ENCODE data around the gene GNAI3. TPM values are rescaled to one million over a fixed set of nuclear protein-coding genes. Genes with fewer than 3 reads are reported as not detected.

The GNAI3 gene
- polyA plus RNA-seq, 1 donor from 2014 or later = 10.6 TPM

DNA sequence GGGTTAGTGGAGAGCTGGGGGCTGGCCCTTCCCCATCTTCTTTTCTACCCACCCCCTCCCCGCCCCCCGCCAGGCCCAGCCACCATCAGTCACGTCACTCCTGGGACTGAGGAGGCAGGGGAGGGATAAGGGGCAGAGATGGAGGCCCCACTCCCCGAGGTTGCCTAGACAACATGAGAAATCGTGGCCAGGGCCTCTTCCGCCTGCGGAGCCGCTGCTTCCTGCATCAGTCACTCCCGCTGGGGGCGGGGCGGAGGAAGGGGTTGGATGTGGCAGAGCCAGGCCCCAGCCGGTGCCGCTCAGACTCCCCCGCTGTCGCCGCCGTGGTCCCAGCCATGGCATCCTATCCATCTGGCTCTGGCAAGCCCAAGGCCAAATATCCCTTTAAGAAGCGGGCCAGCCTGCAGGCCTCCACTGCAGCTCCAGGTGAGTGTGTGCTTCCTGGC, 72.4 kb downstream of the GNAI3 start:
- Histone ChIP-seq H3K9me3 (ENCODE audit: low read length) (no peaks in the 10 kb centered on the region), H3K9ac (ENCODE audit: low read length) (peak overlapping the region; percentile 86), H3K36me3 (ENCODE audit: insufficient read depth, low read length) (no peaks in the 10 kb centered on the region), H3K27ac (ENCODE audit: low read length) (peak overlapping the region; percentile 94), H3K79me2 (replicated peaks; ENCODE audit: insufficient read depth, low read length) (peaks cover 38% of the 10 kb centered on the region), H3K27me3 (ENCODE audit: insufficient read depth, low read depth, low read length) (no peaks in the 10 kb centered on the region), H2AFZ (ENCODE audit: low read depth, low read length) (peak overlapping the region; percentile 75), H3K4me3 (ENCODE audit: low read length) (peak overlapping the region; percentile 66), H3K4me2 (ENCODE audit: low read length) (peak overlapping the region; percentile 97), H3K9me2 (ENCODE audit: insufficient read depth, low read length) (no peaks in the 10 kb centered on the region), H4K20me1 (ENCODE audit: insufficient read depth) (no peaks in the 10 kb centered on the region), H3F3A (ENCODE audit: insufficient read depth, low read length, poor library complexity, severe bottlenecking) (no peaks in the 10 kb centered on the region)
- TF ChIP-seq, protein P1, sequence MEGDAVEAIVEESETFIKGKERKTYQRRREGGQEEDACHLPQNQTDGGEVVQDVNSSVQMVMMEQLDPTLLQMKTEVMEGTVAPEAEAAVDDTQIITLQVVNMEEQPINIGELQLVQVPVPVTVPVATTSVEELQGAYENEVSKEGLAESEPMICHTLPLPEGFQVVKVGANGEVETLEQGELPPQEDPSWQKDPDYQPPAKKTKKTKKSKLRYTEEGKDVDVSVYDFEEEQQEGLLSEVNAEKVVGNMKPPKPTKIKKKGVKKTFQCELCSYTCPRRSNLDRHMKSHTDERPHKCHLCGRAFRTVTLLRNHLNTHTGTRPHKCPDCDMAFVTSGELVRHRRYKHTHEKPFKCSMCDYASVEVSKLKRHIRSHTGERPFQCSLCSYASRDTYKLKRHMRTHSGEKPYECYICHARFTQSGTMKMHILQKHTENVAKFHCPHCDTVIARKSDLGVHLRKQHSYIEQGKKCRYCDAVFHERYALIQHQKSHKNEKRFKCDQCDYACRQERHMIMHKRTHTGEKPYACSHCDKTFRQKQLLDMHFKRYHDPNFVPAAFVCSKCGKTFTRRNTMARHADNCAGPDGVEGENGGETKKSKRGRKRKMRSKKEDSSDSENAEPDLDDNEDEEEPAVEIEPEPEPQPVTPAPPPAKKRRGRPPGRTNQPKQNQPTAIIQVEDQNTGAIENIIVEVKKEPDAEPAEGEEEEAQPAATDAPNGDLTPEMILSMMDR (IDR thresholded peaks at IDR 0.05; ENCODE audit: poor library complexity, severe bottlenecking) = peak; percentile 23
- TF ChIP-seq RAD21 (conservative IDR thresholded peaks at IDR 0.05) = peak; percentile 45
- TF ChIP-seq, protein P2, sequence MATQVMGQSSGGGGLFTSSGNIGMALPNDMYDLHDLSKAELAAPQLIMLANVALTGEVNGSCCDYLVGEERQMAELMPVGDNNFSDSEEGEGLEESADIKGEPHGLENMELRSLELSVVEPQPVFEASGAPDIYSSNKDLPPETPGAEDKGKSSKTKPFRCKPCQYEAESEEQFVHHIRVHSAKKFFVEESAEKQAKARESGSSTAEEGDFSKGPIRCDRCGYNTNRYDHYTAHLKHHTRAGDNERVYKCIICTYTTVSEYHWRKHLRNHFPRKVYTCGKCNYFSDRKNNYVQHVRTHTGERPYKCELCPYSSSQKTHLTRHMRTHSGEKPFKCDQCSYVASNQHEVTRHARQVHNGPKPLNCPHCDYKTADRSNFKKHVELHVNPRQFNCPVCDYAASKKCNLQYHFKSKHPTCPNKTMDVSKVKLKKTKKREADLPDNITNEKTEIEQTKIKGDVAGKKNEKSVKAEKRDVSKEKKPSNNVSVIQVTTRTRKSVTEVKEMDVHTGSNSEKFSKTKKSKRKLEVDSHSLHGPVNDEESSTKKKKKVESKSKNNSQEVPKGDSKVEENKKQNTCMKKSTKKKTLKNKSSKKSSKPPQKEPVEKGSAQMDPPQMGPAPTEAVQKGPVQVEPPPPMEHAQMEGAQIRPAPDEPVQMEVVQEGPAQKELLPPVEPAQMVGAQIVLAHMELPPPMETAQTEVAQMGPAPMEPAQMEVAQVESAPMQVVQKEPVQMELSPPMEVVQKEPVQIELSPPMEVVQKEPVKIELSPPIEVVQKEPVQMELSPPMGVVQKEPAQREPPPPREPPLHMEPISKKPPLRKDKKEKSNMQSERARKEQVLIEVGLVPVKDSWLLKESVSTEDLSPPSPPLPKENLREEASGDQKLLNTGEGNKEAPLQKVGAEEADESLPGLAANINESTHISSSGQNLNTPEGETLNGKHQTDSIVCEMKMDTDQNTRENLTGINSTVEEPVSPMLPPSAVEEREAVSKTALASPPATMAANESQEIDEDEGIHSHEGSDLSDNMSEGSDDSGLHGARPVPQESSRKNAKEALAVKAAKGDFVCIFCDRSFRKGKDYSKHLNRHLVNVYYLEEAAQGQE (IDR thresholded peaks at IDR 0.05; ENCODE audit: borderline replicate concordance) = no peak
- TF ChIP-seq EP300 (conservative IDR thresholded peaks at IDR 0.05; ENCODE audit: poor library complexity, severe bottlenecking) = peak; percentile 43
- TF ChIP-seq SMC3 (conservative IDR thresholded peaks at IDR 0.05; ENCODE audit: poor library complexity) = peak; percentile 27
- no peak for TF ChIP-seq EZH2 (IDR thresholded peaks at IDR 0.05; ENCODE audit: borderline replicate concordance, insufficient read depth, low read length, poor library complexity, severe bottlenecking)
- TF ChIP-seq MXI1 (conservative IDR thresholded peaks at IDR 0.05; ENCODE audit: poor library complexity, severe bottlenecking) = peak; percentile 64
- TF ChIP-seq POLR2AphosphoS5 (IDR thresholded peaks at IDR 0.05) = peak; percentile 79
- TF ChIP-seq TAF1 (IDR thresholded peaks at IDR 0.05; ENCODE audit: low read depth) = no peak

DNA sequence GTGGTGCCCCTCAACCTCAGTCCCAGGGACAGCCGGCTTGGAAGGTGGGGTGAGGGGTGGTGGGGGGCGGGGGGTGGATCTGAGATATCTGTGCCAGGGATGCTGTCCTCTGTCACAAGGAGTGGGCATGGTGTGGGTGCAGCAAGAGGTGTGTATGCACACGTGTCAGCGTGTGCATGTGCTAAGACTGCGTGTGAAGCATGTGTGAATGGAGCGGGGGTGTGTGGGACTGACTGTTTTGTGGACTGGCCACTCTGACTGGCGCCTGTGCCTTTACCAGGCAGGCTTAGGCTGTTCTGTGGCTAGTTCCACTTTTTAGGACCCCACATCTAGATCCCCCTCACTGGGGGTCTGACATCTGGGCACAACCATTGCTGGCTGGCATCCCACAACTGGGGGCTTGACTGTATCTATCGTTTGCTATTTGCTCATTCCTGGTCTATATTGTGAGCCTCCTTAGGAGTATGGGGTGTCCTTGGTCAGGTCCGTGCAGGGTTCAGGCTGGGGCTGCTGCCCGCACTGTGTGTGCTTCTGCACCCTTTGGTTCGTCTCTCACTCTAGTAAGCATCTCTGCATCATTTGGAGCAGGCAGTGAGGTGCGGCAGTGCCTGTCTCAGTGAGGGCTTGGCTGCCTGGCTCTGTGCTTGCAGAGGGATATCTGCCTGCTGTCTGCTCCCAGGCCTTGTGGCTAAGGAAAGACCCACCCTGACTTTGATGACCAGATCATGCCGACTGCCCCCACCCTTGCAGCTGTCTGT, 73.1 kb downstream of the GNAI3 start:
- H3K27ac ChIP-seq (ENCODE audit: low read length) = peak overlapping the region; percentile 94

More for the DNA sequence above, 73.1 kb downstream of the GNAI3 start:
- no peaks in the 10 kb centered on the region for H4K20me1 ChIP-seq (ENCODE audit: insufficient read depth)
- H3K36me3 ChIP-seq (ENCODE audit: insufficient read depth, low read length) = no peaks in the 10 kb centered on the region
- no peaks in the 10 kb centered on the region for H3K9me3 ChIP-seq (ENCODE audit: low read length)
- H3K4me2 ChIP-seq (ENCODE audit: low read length) = peak overlapping the region; percentile 97
- H3K9me2 ChIP-seq (ENCODE audit: insufficient read depth, low read length) = no peaks in the 10 kb centered on the region
- peak overlapping the region; percentile 66 for H3K4me3 ChIP-seq (ENCODE audit: low read length)
- no peaks in the 10 kb centered on the region for H3F3A ChIP-seq (ENCODE audit: insufficient read depth, low read length, poor library complexity, severe bottlenecking)
- peaks cover 38% of the 10 kb centered on the region for H3K79me2 ChIP-seq (replicated peaks; ENCODE audit: insufficient read depth, low read length)
- H2AFZ ChIP-seq (ENCODE audit: low read depth, low read length) = no peak overlapping the region
- TF ChIP-seq EP300 (conservative IDR thresholded peaks at IDR 0.05; ENCODE audit: poor library complexity, severe bottlenecking) (no peak), SMC3 (conservative IDR thresholded peaks at IDR 0.05; ENCODE audit: poor library complexity) (no peak), TAF1 (IDR thresholded peaks at IDR 0.05; ENCODE audit: low read depth) (no peak), RAD21 (conservative IDR thresholded peaks at IDR 0.05) (no peak)
- TF ChIP-seq, protein P1 (IDR thresholded peaks at IDR 0.05; ENCODE audit: poor library complexity, severe bottlenecking) = no peak
- TF ChIP-seq, protein P2 (IDR thresholded peaks at IDR 0.05; ENCODE audit: borderline replicate concordance) = no peak
- H3K27me3 ChIP-seq (ENCODE audit: insufficient read depth, low read depth, low read length) = no peaks in the 10 kb centered on the region
- peak overlapping the region; percentile 86 for H3K9ac ChIP-seq (ENCODE audit: low read length)

Measured in neural cell (in vitro differentiated cells).